GM21619 (cell line): Measurements from ENCODE around the gene GPT2.

Source experiments
- ATAC-seq: cut with Tn5 transposase; IDR thresholded peaks from one replicate; pipeline ENCODE4 v1.9.1; 2021; ENCODE audit not compliant: unreplicated experiment

Gene GPT2

GRCh38 chr16:46883690-46884512, at the start of gene GPT2:
GPT2 (plus strand) TSS chr16:46884362; CDS start chr16:46884716, 354 bp downstream.
- ATAC-seq: peak; percentile 97

- ATAC-seq: no peak
These were observed 47.3 kb upstream of the GPT2 start for GRCh38 chr16:46836534-46837530.

- no peak for ATAC-seq
These were observed 44.1 kb upstream of the GPT2 start for GRCh38 chr16:46839986-46840443.

GRCh38 chr16:46842192-46842895, 41.8 kb upstream of the GPT2 start:
- no peak for ATAC-seq

GRCh38 chr16:46843898-46844642, 40.1 kb upstream of the GPT2 start:
- ATAC-seq: no peak

- no peak for ATAC-seq
These were observed 39.4 kb upstream of the GPT2 start for GRCh38 chr16:46844771-46845170.

- no peak for ATAC-seq
These were observed 38.2 kb upstream of the GPT2 start for GRCh38 chr16:46845952-46846351.

- ATAC-seq: no peak
These were observed 35.1 kb upstream of the GPT2 start for GRCh38 chr16:46848768-46849764.

GRCh38 chr16:46850619-46851555, 33.3 kb upstream of the GPT2 start:
- ATAC-seq: no peak

GRCh38 chr16:46852130-46852529, 32.0 kb upstream of the GPT2 start:
- no peak for ATAC-seq

- no peak for ATAC-seq
These were observed 30.3 kb upstream of the GPT2 start for GRCh38 chr16:46853713-46854443.

GRCh38 chr16:46854846-46855245, 29.3 kb upstream of the GPT2 start:
- no peak for ATAC-seq

GRCh38 chr16:46855389-46855788, 28.8 kb upstream of the GPT2 start:
- no peak for ATAC-seq

- no peak for ATAC-seq
These were observed 26.7 kb upstream of the GPT2 start for GRCh38 chr16:46857368-46857945.

- no peak for ATAC-seq
These were observed 26.0 kb upstream of the GPT2 start for GRCh38 chr16:46858151-46858550.

GRCh38 chr16:46859719-46860152, 24.4 kb upstream of the GPT2 start:
- no peak for ATAC-seq
